Measurements from ENCODE around the gene TUBB2B.
"Not testable (repeated sequence)": the region's sequence is repeated elsewhere in the genome, so short reads cannot be mapped to it uniquely, and the experiment has no call there.

TUBB2B gene

DNA sequence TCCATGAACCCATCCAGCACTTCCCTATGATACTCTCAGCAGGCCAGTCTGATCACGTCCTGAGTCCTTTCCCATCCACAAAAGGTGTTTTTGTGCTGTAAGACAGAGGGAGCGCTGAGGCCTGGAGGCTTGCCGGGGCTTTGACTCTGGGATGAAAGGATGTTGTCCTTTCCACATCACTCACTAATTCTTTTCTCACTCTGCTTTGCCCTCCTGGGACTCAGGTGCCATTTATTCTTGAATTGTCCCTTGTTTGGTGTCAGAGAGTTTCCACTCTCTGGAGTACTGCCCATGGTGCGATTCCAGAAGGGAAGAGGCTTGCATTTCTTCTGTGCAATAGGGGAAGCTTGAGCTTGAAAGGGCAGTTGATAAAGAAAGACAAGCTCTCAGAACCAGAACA is 15.3 kb upstream of the TUBB2B start:
- Histone ChIP-seq H3K79me2 (ENCODE audit: low read length) (no peaks in the 10 kb centered on the region), H4K20me1 (ENCODE audit: insufficient read depth, low read length) (no peaks in the 10 kb centered on the region), H3K9ac (ENCODE audit: low read length) (no peak overlapping the region), H3K27me3 (ENCODE audit: low read depth, low read length) (peaks cover 17% of the 10 kb centered on the region), H3K36me3 (replicated peaks; ENCODE audit: low read depth, low read length) (no peaks in the 10 kb centered on the region), H3K4me2 (ENCODE audit: low read length) (no peak overlapping the region), H3K4me1 (ENCODE audit: low read length) (peaks cover 6% of the 10 kb centered on the region), H3K4me3 (ENCODE audit: low read length) (no peak overlapping the region), H3K9me3 (ENCODE audit: insufficient read depth, low read length) (no peaks in the 10 kb centered on the region), H2AFZ (ENCODE audit: low read depth, low read length) (no peak overlapping the region), H3K27ac (ENCODE audit: low read length) (no peak overlapping the region)
- no peak for TF ChIP-seq EZH2phosphoT487 (IDR thresholded peaks at IDR 0.05; ENCODE audit: low read depth)
- TF ChIP-seq, protein P1, sequence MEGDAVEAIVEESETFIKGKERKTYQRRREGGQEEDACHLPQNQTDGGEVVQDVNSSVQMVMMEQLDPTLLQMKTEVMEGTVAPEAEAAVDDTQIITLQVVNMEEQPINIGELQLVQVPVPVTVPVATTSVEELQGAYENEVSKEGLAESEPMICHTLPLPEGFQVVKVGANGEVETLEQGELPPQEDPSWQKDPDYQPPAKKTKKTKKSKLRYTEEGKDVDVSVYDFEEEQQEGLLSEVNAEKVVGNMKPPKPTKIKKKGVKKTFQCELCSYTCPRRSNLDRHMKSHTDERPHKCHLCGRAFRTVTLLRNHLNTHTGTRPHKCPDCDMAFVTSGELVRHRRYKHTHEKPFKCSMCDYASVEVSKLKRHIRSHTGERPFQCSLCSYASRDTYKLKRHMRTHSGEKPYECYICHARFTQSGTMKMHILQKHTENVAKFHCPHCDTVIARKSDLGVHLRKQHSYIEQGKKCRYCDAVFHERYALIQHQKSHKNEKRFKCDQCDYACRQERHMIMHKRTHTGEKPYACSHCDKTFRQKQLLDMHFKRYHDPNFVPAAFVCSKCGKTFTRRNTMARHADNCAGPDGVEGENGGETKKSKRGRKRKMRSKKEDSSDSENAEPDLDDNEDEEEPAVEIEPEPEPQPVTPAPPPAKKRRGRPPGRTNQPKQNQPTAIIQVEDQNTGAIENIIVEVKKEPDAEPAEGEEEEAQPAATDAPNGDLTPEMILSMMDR (IDR thresholded peaks at IDR 0.05; ENCODE audit: low read depth, low read length), result no peak

DNA sequence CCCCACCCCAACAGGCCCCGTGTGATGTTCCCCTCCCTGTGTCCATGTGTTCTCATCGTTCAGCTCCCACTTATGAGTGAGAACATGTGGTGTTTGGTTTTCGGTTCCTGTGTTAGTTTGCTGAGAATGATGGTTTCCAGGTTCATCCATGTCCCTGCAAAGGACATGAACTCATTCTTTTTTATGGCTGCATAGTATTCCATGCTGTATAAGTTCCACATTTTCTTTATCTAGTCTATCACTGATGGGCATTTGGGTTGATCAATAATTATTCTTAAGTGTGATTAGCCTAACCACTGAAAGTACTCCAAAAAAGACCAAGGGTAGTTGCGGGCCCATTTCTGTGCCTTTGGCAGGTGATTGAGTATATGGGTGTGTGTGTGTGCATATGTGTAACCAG is 14.3 kb upstream of the TUBB2B start:
- H3K9me3 ChIP-seq (ENCODE audit: insufficient read depth, low read length); H2AFZ ChIP-seq (ENCODE audit: low read depth, low read length); H3K4me3 ChIP-seq (ENCODE audit: low read length); H3K4me2 ChIP-seq (ENCODE audit: low read length); H3K36me3 ChIP-seq (replicated peaks; ENCODE audit: low read depth, low read length); H3K27ac ChIP-seq (ENCODE audit: low read length); H4K20me1 ChIP-seq (ENCODE audit: insufficient read depth, low read length); H3K9ac ChIP-seq (ENCODE audit: low read length); H3K79me2 ChIP-seq (ENCODE audit: low read length): not testable (repeated sequence)
- Histone ChIP-seq H3K27me3 (ENCODE audit: low read depth, low read length) (peaks cover 17% of the 10 kb centered on the region), H3K4me1 (ENCODE audit: low read length) (peaks cover 16% of the 10 kb centered on the region)

DNA sequence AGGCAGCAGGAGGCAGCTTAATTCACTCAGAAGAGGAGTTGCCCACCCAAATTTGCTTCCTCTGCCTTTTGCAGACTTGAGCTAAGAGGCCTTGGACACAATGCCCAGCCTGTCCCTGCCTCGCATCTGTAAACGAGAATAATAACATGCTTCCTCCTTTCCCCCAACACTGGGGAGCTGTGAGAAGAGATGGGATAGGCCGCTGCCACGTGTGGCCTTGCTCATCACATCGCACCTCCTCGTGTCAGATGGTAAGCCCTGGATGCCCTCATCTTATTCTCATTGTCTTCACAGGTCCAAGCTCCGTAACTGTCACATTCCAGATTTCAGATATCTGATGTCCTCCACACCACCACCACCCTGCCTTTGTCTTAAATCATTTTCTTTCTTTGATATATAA is 13.1 kb upstream of the TUBB2B start:
- H3K9ac ChIP-seq (ENCODE audit: low read length), result no peak overlapping the region
- no peaks in the 10 kb centered on the region for H4K20me1 ChIP-seq (ENCODE audit: insufficient read depth, low read length)
- no peak overlapping the region for H2AFZ ChIP-seq (ENCODE audit: low read depth, low read length)
- H3K4me1 ChIP-seq (ENCODE audit: low read length), result peaks cover 27% of the 10 kb centered on the region
- no peaks in the 10 kb centered on the region for H3K9me3 ChIP-seq (ENCODE audit: insufficient read depth, low read length)
- H3K4me2 ChIP-seq (ENCODE audit: low read length), result no peak overlapping the region
- H3K27me3 ChIP-seq (ENCODE audit: low read depth, low read length), result peaks cover 17% of the 10 kb centered on the region
- H3K79me2 ChIP-seq (ENCODE audit: low read length), result no peaks in the 10 kb centered on the region
- no peak overlapping the region for H3K4me3 ChIP-seq (ENCODE audit: low read length)
- H3K36me3 ChIP-seq (replicated peaks; ENCODE audit: low read depth, low read length), result no peaks in the 10 kb centered on the region
- H3K27ac ChIP-seq (ENCODE audit: low read length), result no peak overlapping the region
- no peak for TF ChIP-seq EZH2phosphoT487 (IDR thresholded peaks at IDR 0.05; ENCODE audit: low read depth)
- TF ChIP-seq, protein P1 (IDR thresholded peaks at IDR 0.05; ENCODE audit: low read depth, low read length), result no peak

DNA sequence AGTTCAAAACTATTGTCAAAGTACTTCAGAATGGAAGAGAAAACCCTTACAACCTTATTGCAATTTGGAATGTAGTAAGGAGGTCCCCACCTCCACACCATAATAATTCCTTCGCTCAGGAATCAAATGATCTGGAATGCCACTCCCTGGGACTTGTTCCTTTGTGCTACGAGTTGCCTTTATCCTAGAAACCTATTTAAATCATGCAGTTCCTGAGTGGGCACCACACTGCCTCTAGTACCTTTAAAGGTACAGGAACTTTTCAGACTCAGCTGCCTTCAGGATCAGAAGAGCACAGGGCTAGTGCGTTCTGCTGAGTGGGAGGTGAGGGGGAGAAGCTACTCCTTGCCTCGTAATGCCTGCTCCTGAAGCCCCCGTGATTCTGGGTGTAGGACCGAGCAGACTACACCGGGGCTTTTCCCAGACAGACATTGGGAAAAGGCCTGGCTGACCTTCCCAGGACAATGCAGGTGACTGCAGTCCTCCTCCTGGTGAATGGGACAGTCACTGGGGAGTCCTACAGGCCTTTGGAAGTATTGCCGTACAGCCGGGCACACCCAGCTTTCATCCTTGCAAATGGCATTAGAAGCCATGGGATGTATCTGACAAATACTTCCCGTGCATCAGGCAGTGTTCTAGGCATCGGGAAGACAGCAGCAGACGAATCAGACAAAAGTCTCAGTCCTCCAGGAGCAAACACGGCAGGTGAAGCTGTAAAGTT is 11.8 kb upstream of the TUBB2B start:
- Histone ChIP-seq H3K9me3 (ENCODE audit: insufficient read depth, low read length) (no peaks in the 10 kb centered on the region), H3K9ac (ENCODE audit: low read length) (no peak overlapping the region), H3K79me2 (ENCODE audit: low read length) (no peaks in the 10 kb centered on the region)

More for the DNA sequence above, 11.8 kb upstream of the TUBB2B start:
- no peak overlapping the region for H3K4me2 ChIP-seq (ENCODE audit: low read length)
- TF ChIP-seq EZH2phosphoT487 (IDR thresholded peaks at IDR 0.05; ENCODE audit: low read depth), result no peak
- TF ChIP-seq, protein P1 (IDR thresholded peaks at IDR 0.05; ENCODE audit: low read depth, low read length), result no peak
- peaks cover 39% of the 10 kb centered on the region for H3K4me1 ChIP-seq (ENCODE audit: low read length)
- H3K4me3 ChIP-seq (ENCODE audit: low read length), result no peak overlapping the region
- H3K36me3 ChIP-seq (replicated peaks; ENCODE audit: low read depth, low read length), result no peaks in the 10 kb centered on the region
- no peaks in the 10 kb centered on the region for H4K20me1 ChIP-seq (ENCODE audit: insufficient read depth, low read length)
- peaks cover 20% of the 10 kb centered on the region for H3K27me3 ChIP-seq (ENCODE audit: low read depth, low read length)
- H2AFZ ChIP-seq (ENCODE audit: low read depth, low read length), result no peak overlapping the region
- H3K27ac ChIP-seq (ENCODE audit: low read length), result no peak overlapping the region
